GM18505 (cell line): Measurements from ENCODE around the gene MTHFR.

Experiments
- ATAC-seq: cut with Tn5 transposase; IDR thresholded peaks from one replicate; pipeline ENCODE4 v1.9.1; 2021; ENCODE audit not compliant: unreplicated experiment
- POLR2A ChIP-seq: IDR thresholded peaks from 4 replicates; pipeline ENCODE4 v1.6.1; 2011; ENCODE audit warnings: borderline replicate concordance; ENCODE audit not compliant: insufficient read depth, insufficient read length; ENCODE audit errors: extremely low read depth

MTHFR gene

DNA sequence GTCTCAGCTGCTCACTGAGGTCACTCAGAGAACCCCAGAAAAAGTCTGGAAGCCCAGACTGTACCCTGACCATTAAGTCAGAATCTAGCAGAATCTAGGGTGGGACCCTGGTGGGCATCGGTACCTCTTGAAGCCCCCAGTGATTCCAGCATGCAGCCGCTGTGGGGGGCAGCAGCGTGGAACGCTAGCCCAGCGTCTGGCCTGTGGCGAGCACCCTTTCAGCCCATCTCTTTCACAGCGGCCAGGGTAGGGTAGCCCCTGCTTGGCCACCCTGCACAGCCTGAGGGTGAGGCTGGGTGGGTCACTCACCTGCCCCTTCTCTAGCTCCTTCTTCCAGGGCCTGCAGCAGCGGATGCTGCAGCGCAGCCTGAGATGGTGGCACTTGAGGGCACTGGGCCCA is 27.4 kb downstream of the MTHFR start:
- TF ChIP-seq POLR2A = no peak
- ATAC-seq = no peak

DNA sequence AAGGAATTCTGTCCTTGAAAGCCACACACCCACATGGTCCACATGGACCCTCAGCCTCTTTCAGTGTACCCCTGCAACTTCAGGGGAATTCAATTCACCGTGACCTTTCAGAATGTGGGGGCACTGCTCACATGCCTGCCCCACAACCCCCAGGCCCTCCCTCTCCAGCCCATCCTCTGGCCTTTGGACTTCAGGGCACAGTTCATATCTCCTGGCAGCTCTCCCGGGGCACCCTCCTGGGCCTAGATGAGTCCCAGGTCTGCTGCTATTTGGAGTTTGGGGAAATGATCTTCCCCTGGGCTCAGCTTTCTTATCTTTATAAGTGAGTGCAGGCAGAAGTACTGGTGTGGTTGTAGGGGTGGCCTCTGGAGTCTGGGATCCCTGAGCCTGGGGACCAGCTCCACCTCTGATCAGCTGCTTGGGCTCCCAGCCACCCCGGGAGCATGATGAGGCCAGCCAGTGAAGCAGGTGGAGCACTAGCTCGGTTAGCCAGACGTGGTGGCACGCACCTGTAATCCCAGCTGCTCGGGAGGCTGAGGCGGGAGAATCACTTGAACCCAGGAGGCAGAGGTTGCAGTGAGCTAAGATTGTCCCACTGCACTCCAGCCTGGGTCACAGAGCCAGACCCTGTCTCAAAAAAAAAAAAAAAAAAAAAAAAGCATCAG is 28.0 kb downstream of the MTHFR start:
- no peak for TF ChIP-seq POLR2A
- no peak for ATAC-seq

DNA sequence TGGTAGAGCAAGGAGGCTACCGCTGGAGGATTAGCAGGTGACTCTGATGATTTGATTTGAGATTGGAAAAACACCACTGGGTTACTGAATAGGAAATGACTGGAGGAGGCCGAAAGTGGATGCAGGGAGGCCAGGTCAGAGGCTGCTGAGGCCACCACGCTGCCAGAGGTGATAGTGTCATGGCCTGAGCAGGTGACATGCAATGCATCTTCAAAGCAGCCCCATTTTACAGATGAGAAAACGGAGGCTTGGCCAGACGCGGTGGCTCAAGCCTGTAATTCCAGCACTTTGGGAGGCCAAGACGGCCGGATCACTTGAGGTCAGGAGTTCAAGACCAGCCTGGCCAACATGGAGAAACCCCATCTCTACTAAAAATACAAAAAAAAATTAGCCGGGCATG is 31.0 kb downstream of the MTHFR start:
- ATAC-seq = no peak
- TF ChIP-seq POLR2A = no peak

DNA sequence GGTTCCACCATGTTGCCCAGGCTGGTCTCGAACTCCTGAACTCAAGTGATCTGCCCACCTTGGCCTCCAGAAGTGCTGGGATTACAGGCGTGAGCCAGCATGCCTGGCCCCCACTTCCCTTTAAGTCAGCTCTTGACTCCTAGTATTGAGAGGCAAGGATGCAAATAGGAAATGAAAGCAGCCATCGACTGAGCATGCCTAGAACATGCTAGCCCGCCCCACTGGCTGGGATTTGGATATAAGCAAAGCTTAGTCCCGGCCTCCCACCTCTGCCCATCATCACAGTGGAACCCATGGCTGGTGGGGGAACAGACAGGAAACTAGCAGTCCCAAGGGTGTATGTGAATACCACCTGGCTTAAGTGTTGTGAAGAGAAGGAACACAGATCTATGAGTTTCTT is 33.3 kb downstream of the MTHFR start:
- no peak for ATAC-seq
- TF ChIP-seq POLR2A = no peak

DNA sequence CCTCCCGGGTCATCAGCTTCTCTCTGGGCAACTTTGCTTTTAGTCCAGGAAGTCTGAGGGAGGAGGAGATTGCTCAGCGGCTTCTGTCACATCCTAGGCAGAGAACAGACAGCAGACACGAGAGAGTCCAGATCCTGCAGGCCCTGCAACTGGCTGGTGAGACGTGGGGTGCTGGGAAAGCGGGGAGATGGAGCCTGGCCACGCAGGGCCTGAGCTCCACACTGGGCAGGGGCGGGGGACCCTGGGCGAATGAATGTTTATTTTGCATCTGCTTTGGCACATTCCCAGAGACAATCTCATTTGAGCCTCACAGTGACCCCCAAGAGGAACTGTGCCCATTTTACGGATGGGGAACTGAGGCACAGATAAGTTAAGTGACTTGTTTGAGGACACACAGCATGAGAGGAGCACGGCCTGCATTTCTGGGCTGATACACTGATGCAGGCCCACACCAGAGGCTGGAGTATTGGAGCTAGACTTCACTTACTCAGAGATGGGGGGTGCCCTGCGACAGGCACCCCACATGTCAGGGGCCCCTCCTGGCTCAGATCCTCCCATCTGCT is 34.2 kb downstream of the MTHFR start:
- ATAC-seq = no peak
- TF ChIP-seq POLR2A = no peak

DNA sequence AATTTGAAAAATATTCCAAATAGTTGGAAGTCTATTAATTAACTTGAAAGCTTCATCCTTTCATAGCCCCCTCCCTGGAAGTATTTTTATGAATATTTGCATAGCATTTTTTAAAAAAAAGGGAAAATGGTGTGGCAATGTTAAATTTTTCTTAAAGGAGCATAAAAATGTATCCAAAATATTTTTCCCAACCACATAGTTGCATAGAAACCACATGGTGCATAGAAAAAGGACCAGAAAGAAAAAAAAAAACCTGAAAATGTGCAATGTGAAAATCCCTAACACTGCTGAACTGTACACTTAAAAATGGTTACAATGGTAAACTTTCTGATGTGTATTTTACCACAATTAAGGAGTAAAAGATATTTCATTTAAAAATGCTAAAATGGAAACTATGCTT is 35.8 kb downstream of the MTHFR start:
- no peak for TF ChIP-seq POLR2A
- ATAC-seq = no peak

DNA sequence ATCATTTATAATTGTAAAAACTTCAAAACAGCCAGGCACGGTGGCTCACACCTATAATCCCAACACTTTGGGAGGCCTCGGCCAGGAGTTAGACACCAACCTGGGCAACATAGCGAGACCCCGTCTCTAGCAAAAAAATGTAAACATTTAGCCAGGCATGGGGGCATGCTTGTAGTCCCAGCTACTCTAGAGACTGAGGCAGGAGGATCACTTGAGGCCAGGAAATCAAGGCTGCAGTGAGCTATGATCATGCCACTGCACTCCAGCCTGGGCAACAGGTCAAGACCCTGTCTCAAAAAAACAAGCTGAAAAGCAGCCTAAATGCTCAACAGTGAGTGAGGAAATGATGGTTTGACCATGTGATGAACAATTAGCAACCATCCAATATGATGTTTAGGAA is 36.5 kb downstream of the MTHFR start:
- TF ChIP-seq POLR2A = no peak
- ATAC-seq = no peak

DNA sequence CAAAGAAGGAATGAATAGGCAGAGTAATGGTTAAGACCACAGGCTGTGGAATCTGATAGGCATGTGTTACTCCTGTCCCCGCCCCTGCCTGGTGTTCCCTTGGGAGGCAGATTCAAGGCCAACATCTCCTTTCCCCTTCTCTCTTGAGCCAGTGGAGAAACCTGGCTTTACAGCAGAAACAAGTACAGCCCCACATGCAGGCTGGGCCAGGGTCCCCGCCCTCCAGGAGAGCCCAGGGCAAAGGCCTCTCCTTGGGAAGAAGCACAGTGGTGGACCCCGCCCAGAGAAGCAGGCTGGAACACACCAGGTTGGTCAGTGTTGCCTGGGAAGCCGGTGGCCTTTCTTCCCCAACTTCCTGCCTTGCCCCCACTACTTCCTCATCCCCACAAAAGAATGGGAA is 36.9 kb downstream of the MTHFR start:
- TF ChIP-seq POLR2A = no peak
- ATAC-seq = no peak

DNA sequence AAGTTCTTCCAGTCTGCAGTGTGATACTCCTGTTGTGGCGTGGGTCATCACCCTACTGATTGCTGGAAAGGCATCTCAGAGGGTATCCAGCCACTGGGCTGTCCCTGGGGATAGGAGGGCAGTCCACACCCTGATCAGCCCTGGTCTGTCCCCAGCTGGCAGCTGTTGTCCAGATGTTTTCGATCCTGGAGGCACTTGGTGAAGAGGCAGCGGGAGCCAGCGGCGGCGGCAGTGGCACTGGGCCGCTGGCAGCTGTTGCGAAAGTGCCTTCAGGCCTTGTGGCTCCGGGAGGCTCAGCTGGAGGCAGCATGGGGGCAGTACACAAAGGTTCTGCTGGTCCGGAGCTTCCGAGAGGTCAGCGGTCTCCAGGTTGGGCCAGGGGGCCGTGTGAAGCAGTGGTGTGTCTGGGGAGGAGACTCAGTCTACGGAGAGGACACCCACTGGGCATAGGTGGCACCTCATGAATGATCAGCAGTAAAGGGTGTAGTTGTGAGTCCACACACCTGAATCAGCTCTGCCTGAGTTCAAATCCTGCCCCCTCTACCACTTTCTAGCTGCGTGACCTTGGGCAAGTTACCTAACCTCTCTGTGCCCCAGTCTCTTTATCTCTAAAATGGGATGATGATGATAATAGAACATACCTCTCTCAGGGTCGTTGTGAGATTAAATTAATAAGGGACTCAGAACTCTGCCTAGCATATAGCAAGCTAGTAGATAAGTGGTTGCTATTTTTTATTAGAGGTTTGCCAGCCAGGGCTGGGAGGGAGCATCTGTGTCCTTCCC is 37.7 kb downstream of the MTHFR start:
- TF ChIP-seq POLR2A = no peak
- ATAC-seq = no peak

DNA sequence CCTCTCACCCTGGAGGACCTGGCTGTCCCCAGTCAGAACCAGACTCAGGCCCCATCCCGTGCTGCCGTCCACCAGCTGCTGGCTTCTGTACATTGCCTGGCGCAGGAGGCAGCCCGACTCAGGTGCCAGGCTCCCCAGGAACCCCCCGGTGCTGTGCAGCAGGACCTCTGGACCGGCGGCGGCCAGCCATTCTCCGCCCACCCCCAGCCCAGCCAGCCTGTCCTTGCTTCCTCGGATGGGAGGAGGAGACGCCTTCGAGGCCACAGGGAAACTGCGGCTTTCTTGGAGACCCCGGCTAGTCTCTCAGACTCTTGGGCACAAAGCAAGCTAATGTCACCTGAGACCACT is 39.4 kb downstream of the MTHFR start:
- TF ChIP-seq POLR2A = no peak
- ATAC-seq = no peak

DNA sequence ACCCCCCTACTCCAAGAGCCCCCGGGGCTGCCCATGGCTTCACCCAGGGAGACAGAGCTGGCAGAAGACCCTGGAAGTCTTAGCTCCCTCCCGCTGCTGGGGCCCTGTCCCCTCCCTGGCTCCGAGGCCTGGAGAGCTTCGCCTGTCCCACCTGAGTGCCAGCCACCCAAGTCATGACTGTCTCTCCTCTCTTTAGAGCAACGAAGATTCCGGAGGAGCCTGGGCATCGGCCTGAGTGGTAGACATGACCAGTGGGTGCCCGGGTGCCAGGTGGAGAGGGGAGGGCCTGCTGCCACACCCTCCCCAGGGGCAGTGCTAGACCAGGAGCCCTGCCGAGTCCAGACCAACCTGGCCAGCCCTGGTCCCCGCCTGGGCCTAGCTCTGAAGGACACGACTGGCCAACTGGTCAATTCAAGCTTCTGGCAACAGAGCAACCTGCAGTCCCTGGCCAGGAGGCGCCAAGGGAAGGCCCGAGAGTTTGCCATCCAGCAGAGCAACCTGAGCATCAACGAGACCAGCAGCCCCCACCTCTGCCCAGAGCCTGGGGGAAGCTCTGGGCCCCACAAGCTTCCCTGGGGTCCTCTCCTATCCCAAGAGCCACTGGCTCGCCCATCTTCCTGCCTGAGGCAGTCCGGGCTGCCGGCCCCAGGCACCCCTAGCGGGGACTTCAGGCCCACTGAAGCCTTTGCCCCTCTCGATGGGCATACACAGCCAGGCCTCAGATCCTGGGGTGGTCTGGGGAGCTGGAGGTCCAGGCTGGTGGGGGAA is 39.9 kb downstream of the MTHFR start:
- no peak for ATAC-seq
- no peak for TF ChIP-seq POLR2A

DNA sequence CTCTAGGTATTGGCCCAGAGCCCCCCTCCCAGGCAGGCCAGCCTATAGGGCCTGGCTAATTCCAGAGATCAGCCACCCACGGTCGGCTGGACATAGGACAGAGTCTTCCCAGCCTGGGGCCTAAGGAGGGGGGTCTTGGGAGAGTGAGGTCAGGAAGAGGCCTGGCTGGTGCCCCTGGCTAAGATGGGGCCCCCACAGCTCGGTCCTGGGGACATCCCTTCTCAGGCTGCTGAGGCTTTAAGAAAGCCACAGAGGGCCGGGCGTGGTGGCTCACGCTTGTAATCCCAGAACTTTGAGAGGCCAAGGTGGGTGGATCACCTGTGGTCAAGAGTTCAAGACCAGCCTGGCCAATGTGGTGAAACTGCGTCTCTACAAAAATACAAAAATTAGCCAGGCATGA is 41.2 kb downstream of the MTHFR start:
- ATAC-seq = no peak
- no peak for TF ChIP-seq POLR2A

DNA sequence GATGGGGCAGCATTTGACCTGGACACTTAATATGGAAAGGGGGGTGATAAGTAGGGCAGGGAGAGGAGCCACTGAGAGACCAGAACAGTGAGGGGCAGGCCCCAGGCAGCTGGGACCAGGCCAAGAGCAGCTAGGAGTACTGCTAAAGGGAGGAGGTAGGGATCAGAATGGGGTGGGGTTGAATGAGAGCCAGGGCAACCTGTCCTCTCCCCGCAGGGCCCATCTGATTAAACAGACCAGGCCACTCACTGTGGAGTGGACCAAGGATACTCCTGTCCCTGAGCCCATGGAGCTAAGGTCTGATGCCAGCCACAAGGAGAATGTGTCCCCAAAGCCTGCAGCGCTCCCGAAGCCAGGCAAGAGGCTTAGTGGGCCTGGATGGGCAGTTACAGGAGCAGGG is 41.6 kb downstream of the MTHFR start:
- no peak for TF ChIP-seq POLR2A
- no peak for ATAC-seq
